BLaER1 (cell line): Measurements from ENCODE around the gene TMEM161A.
"Not testable (repeated sequence)": the region's sequence is repeated elsewhere in the genome, so short reads cannot be mapped to it uniquely, and the experiment has no call there.

Experiments used
- H3K27ac ChIP-seq: shearing (Covaris generic); formaldehyde crosslinking; 2 replicates; pipeline ENCODE4 v1.8.1; 2022
- H3K27me3 ChIP-seq: shearing (Covaris generic); formaldehyde crosslinking; 2 replicates; pipeline ENCODE4 v1.8.1; 2022
- H3K36me3 ChIP-seq: shearing (Covaris generic); formaldehyde crosslinking; 2 replicates; pipeline ENCODE4 v1.8.1; 2022
- H3K4me1 ChIP-seq: shearing (Covaris generic); formaldehyde crosslinking; 2 replicates; pipeline ENCODE4 v1.8.1; 2022
- H3K4me2 ChIP-seq: shearing (Covaris generic); formaldehyde crosslinking; 2 replicates; pipeline ENCODE4 v1.8.1; 2022
- H3K4me3 ChIP-seq: shearing (Covaris generic); formaldehyde crosslinking; 2 replicates; pipeline ENCODE4 v1.8.1; 2022
- H3K9ac ChIP-seq: shearing (Covaris generic); formaldehyde crosslinking; 2 replicates; pipeline ENCODE4 v1.8.1; 2022
- H3K9me3 ChIP-seq: shearing (Covaris generic); formaldehyde crosslinking; 2 replicates; pipeline ENCODE4 v1.8.1; 2022
- H4K20me1 ChIP-seq: shearing (Covaris generic); formaldehyde crosslinking; 2 replicates; pipeline ENCODE4 v1.8.1; 2022
- Cebpa-rat ChIP-seq: shearing (Covaris generic); IDR thresholded peaks from 2 replicates; pipeline ENCODE4 v1.8.1; 2022

The TMEM161A gene

DNA sequence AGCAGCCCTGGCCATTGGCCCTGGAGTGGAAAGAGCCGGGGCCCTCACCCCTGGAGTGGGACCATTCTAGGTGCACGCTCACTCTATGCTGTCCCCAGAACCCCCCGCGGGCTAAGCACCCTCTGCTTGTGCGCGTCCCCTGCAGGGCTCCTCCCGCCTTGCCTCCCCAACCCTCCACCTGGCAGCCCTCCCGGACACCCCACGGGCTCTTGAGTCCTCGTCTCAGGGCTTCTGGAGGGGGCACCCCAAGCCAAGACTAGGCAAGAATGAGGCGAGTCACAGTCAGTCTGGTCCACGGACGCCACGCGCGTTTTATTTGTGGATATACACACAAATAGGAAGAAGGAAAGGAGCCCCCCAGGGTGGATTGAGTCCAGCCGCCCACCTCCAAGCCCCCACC lies 7.0 kb upstream of the TMEM161A start:
- Histone ChIP-seq H3K9ac (peak overlapping the region; percentile 32; the same call in 1 of the 2 replicates), H4K20me1 (no peaks in the 10 kb centered on the region), H3K4me2 (peak overlapping the region; percentile 68), H3K9me3 (no peaks in the 10 kb centered on the region), H3K4me1 (peaks cover 27% of the 10 kb centered on the region), H3K27ac (peak overlapping the region; percentile 70; the same call in 1 of the 2 replicates), H3K36me3 (peaks cover 32% of the 10 kb centered on the region), H3K27me3 (no peaks in the 10 kb centered on the region), H3K4me3 (no peak overlapping the region)
- no peak for TF ChIP-seq Cebpa-rat

DNA sequence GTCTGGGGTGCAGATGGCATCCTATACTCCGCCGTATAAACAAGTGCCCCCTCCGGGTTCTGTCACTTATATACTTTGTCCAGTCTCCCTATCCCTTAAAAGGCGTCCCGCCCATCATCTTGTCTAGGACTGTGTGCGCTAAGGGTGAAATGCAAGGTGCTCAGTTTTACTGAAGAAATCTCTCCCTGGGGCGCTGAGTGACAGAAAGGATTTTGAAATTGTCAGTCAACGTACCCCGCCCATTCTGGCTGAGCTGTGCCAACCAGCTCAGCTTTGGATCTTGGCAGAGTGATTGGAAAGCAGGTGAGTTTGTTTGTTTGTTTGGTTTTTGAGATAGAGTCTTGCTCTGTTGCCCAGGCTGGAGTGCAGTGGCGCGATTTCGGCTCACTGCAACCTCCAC lies 4.1 kb upstream of the TMEM161A start:
- H3K4me2 ChIP-seq = no peak overlapping the region
- peaks cover 11% of the 10 kb centered on the region for H3K36me3 ChIP-seq
- H3K27me3 ChIP-seq = no peaks in the 10 kb centered on the region

DNA sequence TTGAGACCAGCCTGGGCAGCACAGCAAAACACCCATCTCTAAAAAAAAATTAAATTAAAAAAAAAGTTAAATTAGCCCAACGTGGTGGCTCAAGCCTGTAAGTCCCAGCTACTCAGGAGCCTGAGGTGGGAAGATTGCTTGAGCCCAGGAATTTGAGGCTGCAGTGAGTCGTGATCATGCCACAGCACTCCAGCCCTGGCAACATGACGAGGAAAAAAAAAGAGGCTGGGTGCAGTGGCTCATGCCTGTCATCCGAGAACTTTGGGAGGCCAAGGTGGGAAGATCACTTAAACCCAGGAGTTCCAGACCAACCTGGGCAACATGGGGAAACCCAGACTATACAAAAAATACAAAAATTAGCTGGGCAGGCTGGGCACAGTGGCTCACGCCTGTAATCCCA lies 2.2 kb upstream of the TMEM161A start:
- no peak for TF ChIP-seq Cebpa-rat
- Histone ChIP-seq H3K27me3 (no peaks in the 10 kb centered on the region), H3K27ac (no peak overlapping the region), H3K4me2 (no peak overlapping the region), H4K20me1 (no peaks in the 10 kb centered on the region), H3K4me3 (no peak overlapping the region), H3K9ac (no peak overlapping the region; the same call in 1 of the 2 replicates), H3K9me3 (no peaks in the 10 kb centered on the region), H3K36me3 (no peaks in the 10 kb centered on the region), H3K4me1 (peaks cover 34% of the 10 kb centered on the region)

More for the DNA sequence above, 4.1 kb upstream of the TMEM161A start:
- H3K9ac ChIP-seq = no peak overlapping the region
- H3K4me3 ChIP-seq = no peak overlapping the region
- H3K4me1 ChIP-seq = peaks cover 32% of the 10 kb centered on the region
- H3K27ac ChIP-seq = no peak overlapping the region
- no peaks in the 10 kb centered on the region for H3K9me3 ChIP-seq
- no peaks in the 10 kb centered on the region for H4K20me1 ChIP-seq
- TF ChIP-seq Cebpa-rat = no peak

DNA sequence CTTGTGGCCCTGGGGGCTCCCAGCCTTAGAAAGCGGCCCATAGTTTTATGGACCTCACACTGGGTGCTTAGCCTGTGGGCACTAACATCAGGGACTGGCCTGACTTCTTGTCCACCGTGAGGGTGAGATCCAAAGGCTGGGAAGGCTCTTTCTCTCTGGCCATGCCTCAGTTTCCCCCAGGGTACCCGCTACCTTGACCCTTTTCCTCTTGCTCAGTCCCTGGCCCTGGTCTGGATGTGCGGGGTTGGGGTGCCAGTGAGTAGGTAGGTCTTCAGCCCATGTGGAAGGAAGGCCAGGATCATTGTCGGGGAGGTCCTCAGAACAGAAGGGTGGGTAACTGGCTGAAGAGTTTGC lies 1.6 kb upstream of the TMEM161A start:
- Histone ChIP-seq H3K9ac (no peak overlapping the region), H3K4me1 (peaks cover 35% of the 10 kb centered on the region), H3K27ac (no peak overlapping the region), H3K4me2 (no peak overlapping the region), H3K36me3 (no peaks in the 10 kb centered on the region), H3K4me3 (no peak overlapping the region), H4K20me1 (no peaks in the 10 kb centered on the region), H3K9me3 (no peaks in the 10 kb centered on the region), H3K27me3 (no peaks in the 10 kb centered on the region)
- no peak for TF ChIP-seq Cebpa-rat

DNA sequence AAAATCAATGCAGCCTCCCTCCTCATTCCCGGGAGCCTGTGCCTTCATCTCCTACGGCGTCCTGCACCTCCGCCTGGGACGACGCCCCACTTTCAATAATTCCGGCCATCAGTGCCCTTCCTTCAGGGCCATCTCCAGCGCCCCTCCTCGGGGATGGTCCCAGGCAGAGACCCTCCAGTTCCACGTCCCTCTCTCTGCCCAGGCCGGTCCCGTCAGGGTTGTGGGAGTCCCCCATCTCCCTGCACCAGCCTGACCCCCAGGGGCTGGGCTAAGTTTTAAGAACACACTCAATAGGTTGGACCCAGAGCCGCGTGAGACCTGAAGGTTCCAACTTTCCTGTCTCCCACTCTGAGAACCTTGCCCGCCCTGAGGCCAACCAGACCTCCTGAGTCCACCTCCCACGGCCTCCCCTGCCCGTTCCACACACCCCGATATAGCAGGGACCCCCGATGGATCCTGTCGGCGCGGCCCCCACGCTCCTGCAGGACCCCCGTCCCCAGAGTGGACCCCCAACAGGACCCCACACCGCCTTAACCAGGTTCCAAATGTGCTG lies 646 bp downstream of the TMEM161A start:
- Histone ChIP-seq H3K9me3 (peaks cover 6% of the 10 kb centered on the region), H3K27me3 (no peaks in the 10 kb centered on the region), H3K36me3 (peaks cover 17% of the 10 kb centered on the region), H3K4me1 (peaks cover 31% of the 10 kb centered on the region), H3K9ac (peak overlapping the region; percentile 89), H3K4me2 (peak overlapping the region; percentile 85), H4K20me1 (no peaks in the 10 kb centered on the region), H3K4me3 (peak overlapping the region; percentile 79), H3K27ac (peak overlapping the region; percentile 88)
- TF ChIP-seq Cebpa-rat = no peak

DNA sequence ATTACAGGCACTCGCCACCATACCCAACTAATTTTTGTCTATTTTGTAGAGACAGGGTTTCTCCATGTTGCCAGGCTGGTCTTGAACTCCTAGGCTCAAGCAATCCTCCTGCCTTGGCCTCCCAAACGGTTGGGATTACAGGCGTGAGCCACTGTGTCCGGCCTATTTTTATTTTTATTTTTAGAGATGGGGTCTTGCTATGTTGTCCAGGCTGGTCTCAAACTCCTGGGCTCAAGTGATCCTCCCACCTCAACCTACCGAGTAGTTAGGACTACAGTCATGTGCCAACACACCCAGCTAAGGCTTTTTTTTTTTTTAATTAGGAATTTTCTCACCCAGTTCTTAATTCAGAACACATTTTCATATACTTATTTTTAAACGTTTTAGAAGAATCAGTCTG lies 2.6 kb downstream of the TMEM161A start:
- H3K27ac ChIP-seq, H3K4me2 ChIP-seq, H3K27me3 ChIP-seq, H4K20me1 ChIP-seq, H3K4me3 ChIP-seq, H3K9ac ChIP-seq: not testable (repeated sequence)
- H3K36me3 ChIP-seq = peaks cover 34% of the 10 kb centered on the region
- peaks cover 17% of the 10 kb centered on the region for H3K9me3 ChIP-seq
- peaks cover 31% of the 10 kb centered on the region for H3K4me1 ChIP-seq

DNA sequence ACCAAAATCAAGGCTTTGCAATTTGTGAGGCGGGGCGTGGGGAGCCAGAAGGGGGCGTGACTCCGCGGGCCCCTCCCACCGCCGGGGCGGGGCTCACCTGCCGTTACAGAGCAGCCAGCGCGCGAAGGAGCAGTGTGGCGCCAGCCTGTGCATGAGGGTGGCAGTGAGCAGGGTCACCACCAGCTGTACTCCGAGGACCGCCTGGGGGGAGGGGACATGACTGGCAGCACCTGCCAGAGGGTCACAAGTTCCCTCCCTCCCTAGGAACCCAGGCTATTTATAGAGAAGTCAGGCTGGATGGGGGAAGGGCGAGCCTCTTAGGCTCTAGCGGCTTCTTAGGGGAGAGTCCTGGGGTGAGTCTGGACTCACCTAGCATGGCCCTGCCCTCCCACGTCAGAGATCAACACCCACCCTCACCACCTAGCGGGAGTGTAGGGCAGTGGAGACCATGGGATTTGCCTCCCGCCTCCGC lies 3.6 kb downstream of the TMEM161A start:
- peaks cover 17% of the 10 kb centered on the region for H3K9me3 ChIP-seq
- peaks cover 31% of the 10 kb centered on the region for H3K4me1 ChIP-seq
- peak overlapping the region; percentile 62 for H3K27ac ChIP-seq
- no peaks in the 10 kb centered on the region for H4K20me1 ChIP-seq
- H3K4me2 ChIP-seq = peak overlapping the region; percentile 61
- no peak overlapping the region for H3K4me3 ChIP-seq
- H3K36me3 ChIP-seq = peaks cover 44% of the 10 kb centered on the region
- H3K9ac ChIP-seq = no peak overlapping the region
- H3K27me3 ChIP-seq = no peaks in the 10 kb centered on the region
- no peak for TF ChIP-seq Cebpa-rat

DNA sequence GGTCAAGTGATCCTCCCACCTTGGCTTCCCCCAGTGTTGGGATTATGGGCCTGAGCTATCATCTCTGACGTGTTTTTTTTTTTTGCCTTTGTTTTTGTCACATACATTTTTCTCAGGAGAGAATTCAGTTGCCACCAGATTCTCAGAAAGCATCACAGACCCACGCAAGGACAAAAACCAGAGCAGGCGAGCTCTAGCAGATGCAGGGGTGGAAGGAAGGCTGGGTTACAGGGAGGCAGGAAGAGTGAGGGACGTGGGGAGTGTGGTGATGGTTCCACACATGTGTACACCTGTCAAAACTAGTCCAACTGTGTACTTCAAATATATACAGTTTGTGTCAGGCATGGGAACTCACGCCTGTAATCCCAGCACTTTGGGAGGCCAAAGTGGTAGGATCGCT lies 4.3 kb downstream of the TMEM161A start:
- Histone ChIP-seq H3K9me3 (peaks cover 17% of the 10 kb centered on the region), H3K4me2 (peak overlapping the region; percentile 61), H3K27ac (no peak overlapping the region), H3K27me3 (no peaks in the 10 kb centered on the region), H3K9ac (no peak overlapping the region), H3K36me3 (peaks cover 51% of the 10 kb centered on the region), H3K4me3 (no peak overlapping the region), H4K20me1 (no peaks in the 10 kb centered on the region), H3K4me1 (peaks cover 31% of the 10 kb centered on the region)
- no peak for TF ChIP-seq Cebpa-rat

DNA sequence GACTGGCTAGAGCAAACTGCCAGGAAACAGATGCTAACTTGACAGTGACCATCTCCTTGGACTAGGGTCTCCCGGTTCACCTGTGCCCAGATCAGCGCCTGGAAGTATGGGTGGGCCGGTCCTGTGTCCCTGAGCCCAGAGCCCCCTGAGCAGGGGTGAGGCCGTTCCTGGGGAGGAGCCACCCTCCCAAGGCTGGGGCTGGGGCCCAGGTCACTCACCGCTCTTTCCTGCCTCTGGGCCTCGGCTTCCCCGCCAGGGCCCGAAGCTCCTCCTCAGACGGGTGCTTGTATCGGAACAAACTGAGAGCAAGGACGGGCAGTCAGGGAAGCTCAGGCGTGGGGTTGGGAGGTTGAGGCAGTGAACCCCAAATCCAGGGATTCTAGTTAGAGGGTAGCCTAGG lies 5.4 kb downstream of the TMEM161A start:
- no peak overlapping the region for H3K9ac ChIP-seq
- peaks cover 17% of the 10 kb centered on the region for H3K9me3 ChIP-seq
- peaks cover 58% of the 10 kb centered on the region for H3K36me3 ChIP-seq
- H3K4me3 ChIP-seq = no peak overlapping the region
- H4K20me1 ChIP-seq = no peaks in the 10 kb centered on the region
- TF ChIP-seq Cebpa-rat = no peak
- H3K27ac ChIP-seq = no peak overlapping the region
- H3K27me3 ChIP-seq = no peaks in the 10 kb centered on the region
- peaks cover 31% of the 10 kb centered on the region for H3K4me1 ChIP-seq
- no peak overlapping the region for H3K4me2 ChIP-seq

DNA sequence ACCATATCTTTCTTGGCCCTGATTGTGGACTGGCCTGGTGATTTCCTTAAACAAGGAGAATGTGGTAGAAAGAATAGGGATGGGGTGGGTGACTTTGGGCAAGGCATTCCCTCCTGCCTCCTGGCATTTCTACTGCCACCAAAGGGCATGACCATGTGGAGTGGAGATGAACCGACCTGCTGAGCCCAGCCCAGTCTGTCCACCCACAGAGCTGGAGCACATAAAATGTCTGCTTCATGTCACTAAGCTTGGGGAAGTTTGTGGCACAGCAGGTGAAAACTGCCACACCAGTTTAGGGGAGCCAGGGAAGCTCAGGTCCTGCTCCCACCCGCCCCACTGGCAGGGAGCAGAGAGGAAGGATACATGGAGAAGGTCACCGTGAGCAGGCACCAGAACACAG lies 6.3 kb downstream of the TMEM161A start:
- Histone ChIP-seq H3K27me3 (no peaks in the 10 kb centered on the region), H3K36me3 (peaks cover 64% of the 10 kb centered on the region), H3K27ac (no peak overlapping the region), H3K4me3 (no peak overlapping the region), H3K4me1 (peaks cover 23% of the 10 kb centered on the region), H3K4me2 (no peak overlapping the region), H3K9me3 (peaks cover 17% of the 10 kb centered on the region), H3K9ac (no peak overlapping the region), H4K20me1 (no peaks in the 10 kb centered on the region)
- TF ChIP-seq Cebpa-rat = no peak

DNA sequence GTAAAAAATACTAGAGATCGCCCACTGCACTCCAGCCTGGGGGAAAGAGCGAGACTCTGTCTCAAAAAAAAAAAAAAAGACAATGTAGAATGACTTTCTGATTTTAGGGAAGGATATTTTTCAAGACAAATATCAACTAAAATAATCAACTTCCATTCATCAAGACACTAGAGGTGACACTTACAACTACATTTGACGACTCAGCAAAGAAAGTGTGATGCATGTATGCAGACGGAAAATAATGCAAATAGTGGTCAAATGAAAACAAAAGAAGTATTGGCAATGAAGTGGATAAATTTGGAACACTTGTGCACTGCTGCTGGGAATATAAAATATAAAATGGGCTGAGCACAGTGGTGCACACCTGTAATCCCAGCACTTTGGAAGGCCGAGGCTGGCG lies 12.2 kb downstream of the TMEM161A start:
- peaks cover 80% of the 10 kb centered on the region for H3K36me3 ChIP-seq
- no peak overlapping the region for H3K4me2 ChIP-seq
- no peak overlapping the region for H3K9ac ChIP-seq
- no peak overlapping the region for H3K27ac ChIP-seq
- TF ChIP-seq Cebpa-rat = no peak
- no peak overlapping the region for H3K4me3 ChIP-seq
- H3K27me3 ChIP-seq = no peaks in the 10 kb centered on the region
- peaks cover 20% of the 10 kb centered on the region for H3K9me3 ChIP-seq
- no peaks in the 10 kb centered on the region for H3K4me1 ChIP-seq
- no peaks in the 10 kb centered on the region for H4K20me1 ChIP-seq
